Upper lobe of left lung (tissue), 6 donors: ENCODE measurements around the gene SLC35G3. TPM values are rescaled to one million over a fixed set of nuclear protein-coding genes. Genes with fewer than 3 reads are reported as not detected.
A peak's percentile ranks its signal among the peaks of the same experiment; 100 is the strongest.
"Not testable (repeated sequence)": the region's sequence is repeated elsewhere in the genome, so short reads cannot be mapped to it uniquely, and the experiment has no call there.

Experiments
- ATAC-seq, 2 donors: fragments of 200-7000 bp; cut with Tn5 transposase; one replicate each; pipeline ENCODE4 v1.9.1; 2022; ENCODE audit warnings: mild to moderate bottlenecking in 2 of 2, moderate library complexity in 2 of 2; ENCODE audit not compliant: low FRiP score in 2 of 2
- DNase-seq, 2 donors: peaks; one replicate each; pipeline ENCODE4 v3.0.0-alpha.2; 2019 to 2020
- H3K27ac ChIP-seq, 4 donors: fragments of 200-600 bp; sonication (generic); one replicate each; pipeline ENCODE4 v1.5.1; 2016 to 2019
- H3K27me3 ChIP-seq, 4 donors: fragments of 200-600 bp; sonication (generic); one replicate each; pipeline ENCODE4 v1.5.1; 2017 to 2019
- H3K36me3 ChIP-seq, 4 donors: fragments of 200-600 bp; sonication (generic); one replicate each; pipeline ENCODE4 v1.5.1; 2016 to 2019
- H3K4me1 ChIP-seq, 4 donors: fragments of 200-600 bp; sonication (generic); one replicate each; pipeline ENCODE4 v1.5.1; 2018 to 2019
- H3K4me3 ChIP-seq, 4 donors: fragments of 200-600 bp; sonication (generic); one replicate each; pipeline ENCODE4 v1.5.1; 2017 to 2019; ENCODE audit warnings: mild to moderate bottlenecking in 2 of 4, moderate library complexity in 1 of 4
- H3K9me3 ChIP-seq, 4 donors: fragments of 200-600 bp; sonication (generic); one replicate each; pipeline ENCODE4 v1.5.1; 2018 to 2019
- CTCF ChIP-seq, 6 experiments: fragments of 450-650 bp in 4 of 6; fragments of 200-600 bp in 2 of 6; sonication (generic) in 2 of 6; IDR thresholded peaks; one replicate each; pipeline ENCODE4 v1.5.1; 2016 to 2019; ENCODE audit warnings: antibody characterized with exemption in 6 of 6
- EP300 ChIP-seq, 4 donors: sonication (generic); formaldehyde crosslinking; IDR thresholded peaks; one replicate each; pipeline ENCODE4 v1.5.1; 2017; ENCODE audit warnings: antibody characterized with exemption in 4 of 4, control low read depth in 2 of 4
- POLR2A ChIP-seq, 4 donors: fragments of 450-650 bp; IDR thresholded peaks; one replicate each; pipeline ENCODE4 v1.5.1; 2016 to 2017; ENCODE audit warnings: antibody characterized with exemption in 4 of 4, mild to moderate bottlenecking in 2 of 4
- POLR2AphosphoS5 ChIP-seq, 2 donors: sonication (generic); formaldehyde crosslinking; IDR thresholded peaks; one replicate each; pipeline ENCODE4 v1.5.1; 2017; ENCODE audit warnings: antibody characterized with exemption in 2 of 2
- WGBS, 2 donors: methylation state at CpG; one replicate each; pipeline ENCODE4 v1.1.5; 2017 to 2018; 5-methylcytosine and 5-hydroxymethylcytosine counted together
- total RNA-seq, 6 donors: library from RNA; depleted of rRNA in 4 of 6; stranded (reverse); fragments of >200 nt in 4 of 6; gene quantifications; one replicate each; pipeline versions ENCODE4 v1.1.0 to v1.2.1, GENCODE V29; 2016 to 2021
- donor health status: DM: no; HTN: no; CAD: no; lungs with moderate emphysema.
- donor health status: DM: no; HTN: yes; CAD: no; lungs with severe emphysema.

Gene SLC35G3
- total RNA-seq, 6 donors from 2014 or later = not detected

GRCh38 chr17:35214192-35214591, 20.0 kb upstream of the SLC35G3 start:
- Histone ChIP-seq H3K27ac (peak overlapping the region; percentile 63 to 75 (median 66)), H3K27me3 (no peaks in the 10 kb centered on the region), H3K4me1 (peaks cover 9 to 27% (median 19%) of the 10 kb centered on the region in 4 donors), H3K36me3 (no peaks in the 10 kb centered on the region), H3K4me3 (no peak overlapping the region), H3K9me3 (no peaks in the 10 kb centered on the region)
- DNase-seq (no peak), ATAC-seq (peak in 1 of 2 donors; percentile 58)
- WGBS, 2 donors = 28 to 48% methylated on average over 3 of the region's 3 CpGs
- TF ChIP-seq CTCF (IDR thresholded peaks at IDR 0.05) = no peak
- no peak for TF ChIP-seq POLR2AphosphoS5 (IDR thresholded peaks at IDR 0.05)
- peak in 1 of 4 donors; percentile 28 for TF ChIP-seq POLR2A (IDR thresholded peaks at IDR 0.05)
- no peak for TF ChIP-seq EP300 (IDR thresholded peaks at IDR 0.05)

DNA sequence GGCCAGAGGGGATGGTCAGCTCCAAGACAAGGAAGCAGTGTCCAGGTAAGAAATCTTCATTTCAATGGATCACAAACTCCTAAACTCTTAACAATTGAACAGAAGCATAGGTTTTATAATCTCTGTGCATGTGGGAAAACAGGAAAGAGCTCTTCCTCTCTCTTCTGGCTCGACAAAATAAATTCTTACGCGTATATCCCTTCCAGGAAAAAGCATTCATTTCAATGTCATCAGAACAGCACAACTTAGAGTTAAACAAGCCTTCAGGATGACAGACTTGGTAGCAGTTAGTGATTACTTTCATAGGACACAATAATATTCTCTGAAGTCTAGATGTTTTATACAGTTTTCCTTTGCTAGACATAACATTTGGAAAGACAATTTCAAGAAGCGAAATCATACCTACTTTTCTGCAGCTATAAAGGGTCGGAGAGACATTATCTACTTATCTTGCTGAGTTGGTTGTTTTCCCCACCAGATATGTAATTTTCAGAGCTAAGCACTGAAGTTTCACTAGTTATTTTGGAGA, 19.3 kb upstream of the SLC35G3 start:
- TF ChIP-seq EP300 (IDR thresholded peaks at IDR 0.05) (no peak), CTCF (IDR thresholded peaks at IDR 0.05) (no peak), POLR2A (IDR thresholded peaks at IDR 0.05) (no peak), POLR2AphosphoS5 (IDR thresholded peaks at IDR 0.05) (no peak)
- ATAC-seq (no peak), DNase-seq (no peak)
- H3K27me3 ChIP-seq = no peaks in the 10 kb centered on the region
- no peaks in the 10 kb centered on the region for H3K36me3 ChIP-seq
- peak overlapping the region; percentile 3 to 75 (median 60) for H3K27ac ChIP-seq
- 37 to 40% methylated on average over 5 of the region's 5 CpGs for WGBS, 2 donors
- H3K4me3 ChIP-seq = no peak overlapping the region
- no peaks in the 10 kb centered on the region for H3K9me3 ChIP-seq
- peaks cover 8 to 19% (median 15%) of the 10 kb centered on the region in 4 donors for H3K4me1 ChIP-seq

GRCh38 chr17:35212668-35213067, 18.5 kb upstream of the SLC35G3 start:
- peak overlapping the region in 3 of 4 donors; percentile 19 to 75 (median 68) for H3K27ac ChIP-seq
- DNase-seq = no peak
- TF ChIP-seq CTCF (IDR thresholded peaks at IDR 0.05) (no peak), EP300 (IDR thresholded peaks at IDR 0.05) (no peak), POLR2AphosphoS5 (IDR thresholded peaks at IDR 0.05) (no peak), POLR2A (IDR thresholded peaks at IDR 0.05) (no peak)
- ATAC-seq = no peak
- H3K4me3 ChIP-seq = no peak overlapping the region
- no peaks in the 10 kb centered on the region for H3K27me3 ChIP-seq
- H3K4me1 ChIP-seq = peaks cover 3 to 13% (median 12%) of the 10 kb centered on the region in 4 donors
- WGBS, 2 donors = 82 to 88% methylated on average over 4 of the region's 4 CpGs
- no peaks in the 10 kb centered on the region for H3K36me3 ChIP-seq
- no peaks in the 10 kb centered on the region for H3K9me3 ChIP-seq

DNA sequence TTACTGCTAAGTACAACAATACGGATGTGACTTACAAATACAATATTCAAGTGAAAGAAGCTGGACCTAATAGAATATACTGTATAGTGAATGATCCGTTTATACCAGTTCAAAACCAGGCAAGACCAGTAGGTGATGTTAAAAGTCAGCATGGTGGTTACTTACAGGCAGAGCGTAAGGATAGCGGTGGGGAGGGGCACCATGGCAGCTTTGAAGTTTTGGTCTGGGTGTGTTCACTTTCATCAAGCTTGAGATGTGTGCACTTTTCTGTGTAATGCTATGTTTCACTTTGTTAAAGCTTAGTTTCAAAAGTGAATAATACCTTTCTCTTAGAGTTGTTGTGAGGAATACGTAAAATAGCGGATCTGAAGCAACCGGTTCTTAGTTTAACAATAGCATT, 16.5 kb upstream of the SLC35G3 start:
- no peak for TF ChIP-seq EP300 (IDR thresholded peaks at IDR 0.05)
- no peak for TF ChIP-seq POLR2A (IDR thresholded peaks at IDR 0.05)
- TF ChIP-seq POLR2AphosphoS5 (IDR thresholded peaks at IDR 0.05) = no peak
- no peak for TF ChIP-seq CTCF (IDR thresholded peaks at IDR 0.05)
- H3K9me3 ChIP-seq = no peaks in the 10 kb centered on the region
- 90 to 95% methylated on average over 7 of the region's 7 CpGs for WGBS, 2 donors
- DNase-seq = no peak
- H3K36me3 ChIP-seq = no peaks in the 10 kb centered on the region
- ATAC-seq = no peak
- H3K4me3 ChIP-seq = no peak overlapping the region
- H3K4me1 ChIP-seq = peaks cover 3 to 13% (median 8%) of the 10 kb centered on the region in 4 donors
- no peak overlapping the region for H3K27ac ChIP-seq
- H3K27me3 ChIP-seq = no peaks in the 10 kb centered on the region

- not testable (repeated sequence) for DNase-seq, ATAC-seq, H3K4me1 ChIP-seq, H3K36me3 ChIP-seq, H3K9me3 ChIP-seq, H3K4me3 ChIP-seq, H3K27me3 ChIP-seq, H3K27ac ChIP-seq
- WGBS, 2 donors = 75 to 83% methylated on average over 1 to 2 of the region's 2 CpGs
These were observed 8.4 kb upstream of the SLC35G3 start for GRCh38 chr17:35202582-35202981.

GRCh38 chr17:35195062-35195461, 869 bp upstream of the SLC35G3 start:
- H3K4me3 ChIP-seq, H3K36me3 ChIP-seq, H3K27me3 ChIP-seq, H3K27ac ChIP-seq, H3K4me1 ChIP-seq, ATAC-seq: not testable (repeated sequence)
- peak in 1 of 2 donors; percentile 72 for DNase-seq
- WGBS, 2 donors = 95 to 96% methylated on average over 12 to 28 of the region's 31 CpGs
- peaks cover 0 to 11% (median 6%) of the 10 kb centered on the region in 4 donors for H3K9me3 ChIP-seq
